IPS DF 6.9 (cell line): ENCODE results near the gene TERT.

Experiments used
- DNase-seq: peaks from one replicate; pipeline ENCODE4 v3.0.0-alpha.2; 2013; ENCODE audit warnings: low read depth, low spot score
- H3K27ac ChIP-seq: one replicate; pipeline ENCODE4 v1.5.1; 2013; ENCODE audit warnings: low read length, control low read depth
- H3K27me3 ChIP-seq: 2 replicates; pipeline ENCODE4 v1.6.1; 2013; ENCODE audit warnings: mild to moderate bottlenecking, low read length; ENCODE audit not compliant: control insufficient read depth, insufficient read depth
- H3K36me3 ChIP-seq: 2 replicates; pipeline ENCODE4 v1.6.1; 2013; ENCODE audit warnings: low read length; ENCODE audit not compliant: control insufficient read depth, insufficient read depth
- H3K4me1 ChIP-seq: 2 replicates; pipeline ENCODE4 v1.6.1; 2013; ENCODE audit warnings: low read length; ENCODE audit not compliant: control insufficient read depth, insufficient read depth
- H3K4me3 ChIP-seq: 2 replicates; pipeline ENCODE4 v1.5.1; 2013; ENCODE audit warnings: mild to moderate bottlenecking, low read length
- H3K9me3 ChIP-seq: 2 replicates; pipeline ENCODE4 v1.6.1; 2013; ENCODE audit warnings: low read length, inconsistent platforms; ENCODE audit not compliant: control insufficient read depth, insufficient read depth
- WGBS: extraction: QIAGEN DNeasy Blood & Tissue Kit; methylation state at CpG from one replicate; pipeline ENCODE4 v1.1.7; 2013; ENCODE audit warnings: mixed read lengths, missing lambda C conversion rate; ENCODE audit not compliant: insufficient read length, insufficient coverage; 5-methylcytosine and 5-hydroxymethylcytosine counted together

TERT gene

DNA sequence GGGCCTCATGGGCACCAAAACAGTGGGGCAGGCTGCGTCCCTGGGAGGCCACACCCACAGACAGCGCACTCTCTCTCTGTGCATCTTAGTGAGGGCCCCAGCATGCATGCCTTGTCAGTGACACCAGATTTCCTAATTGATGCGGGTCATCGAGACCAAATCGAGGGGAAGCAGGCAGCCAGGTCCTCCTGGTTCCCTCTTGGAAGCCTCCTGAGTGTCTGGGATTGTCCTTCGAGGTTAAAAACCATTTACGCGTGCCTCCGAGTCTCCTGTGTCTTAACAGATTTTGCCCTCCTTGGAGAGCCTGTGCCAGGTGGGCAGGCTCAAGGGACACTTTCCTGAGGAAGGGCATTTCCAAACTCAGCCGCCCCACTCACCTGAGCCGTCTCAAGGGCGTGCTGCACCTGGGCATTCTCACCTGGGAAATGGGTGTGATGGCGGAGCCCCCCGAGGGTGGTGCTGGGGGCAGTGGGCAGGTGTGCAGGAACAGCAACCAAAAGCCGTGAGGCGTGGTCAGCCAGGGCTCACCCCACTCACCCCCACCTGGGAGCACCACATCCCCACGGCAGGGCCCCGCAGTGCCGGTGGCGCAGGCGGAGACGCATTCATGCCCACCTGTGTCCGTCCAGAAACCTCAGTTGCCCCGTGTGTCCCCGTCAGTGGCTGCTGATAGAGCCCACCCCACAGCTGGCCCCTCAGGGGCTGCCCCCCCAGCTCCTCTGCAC, 90.7 kb downstream of the TERT start:
- Histone ChIP-seq H3K27ac (no peak overlapping the region), H3K27me3 (no peaks in the 10 kb centered on the region), H3K9me3 (no peaks in the 10 kb centered on the region), H3K4me3 (no peak overlapping the region), H3K4me1 (no peaks in the 10 kb centered on the region; the same call in 1 of the 2 replicates), H3K36me3 (no peaks in the 10 kb centered on the region)
- no peak for DNase-seq
- WGBS, result no CpG with 5 or more reads among the region's 25 CpGs

DNA sequence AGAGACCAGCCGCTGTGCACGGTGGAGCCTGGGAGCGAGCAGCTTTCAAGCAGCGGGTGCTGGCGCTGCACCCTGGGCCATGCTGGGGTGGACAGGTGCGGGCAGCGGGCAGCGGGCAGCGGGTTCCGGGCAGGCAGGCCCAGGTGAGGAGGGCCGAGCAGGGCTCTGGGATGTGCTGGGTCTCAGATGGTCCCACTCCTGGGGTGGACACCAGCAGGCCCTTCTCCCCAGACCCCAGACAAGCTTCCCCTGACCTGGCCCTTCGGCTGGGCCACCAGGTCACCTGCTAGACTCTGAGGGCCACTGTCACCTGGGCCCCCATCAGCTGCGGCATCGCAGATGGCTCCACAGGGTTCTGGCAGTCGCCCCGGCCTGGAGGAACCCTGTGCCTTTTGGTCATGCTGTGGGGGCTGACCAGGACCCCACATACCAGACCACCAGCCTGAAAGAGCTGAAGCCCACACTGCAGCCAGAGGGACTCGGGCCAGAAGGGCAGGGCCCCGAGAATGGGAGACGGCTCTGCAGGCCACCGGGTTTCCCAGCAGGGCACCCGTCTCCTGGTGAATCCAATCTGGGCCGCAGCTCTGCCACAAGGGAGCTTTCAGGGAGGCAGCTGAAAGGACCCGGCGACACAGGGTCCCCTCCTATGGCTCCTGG, 91.4 kb downstream of the TERT start:
- no CpG with 5 or more reads among the region's 24 CpGs for WGBS
- H3K4me3 ChIP-seq, result no peak overlapping the region
- H3K27ac ChIP-seq, result no peak overlapping the region
- no peak for DNase-seq
- H3K9me3 ChIP-seq, result no peaks in the 10 kb centered on the region
- no peaks in the 10 kb centered on the region; the same call in 1 of the 2 replicates for H3K4me1 ChIP-seq
- H3K27me3 ChIP-seq, result no peaks in the 10 kb centered on the region
- no peaks in the 10 kb centered on the region for H3K36me3 ChIP-seq
